DND-41 (cell line): ENCODE results near the gene RBMS1.

ENCODE experiments used
- ATAC-seq: fragments of 200-7000 bp; cut with Tn5 transposase; 3 replicates; pipeline ENCODE4 v1.9.1; 2021; ENCODE audit warnings: low read depth; ENCODE audit not compliant: insufficient read depth
- DNase-seq: peaks from one replicate; pipeline ENCODE4 v3.0.0-alpha.2; 2020
- H2AFZ ChIP-seq: 2 replicates; pipeline ENCODE4 v1.6.0; 2012; ENCODE audit warnings: low read depth, low read length
- H3K27ac ChIP-seq: 2 replicates; pipeline ENCODE4 v1.5.1; 2012; ENCODE audit warnings: low read length, inconsistent platforms
- H3K27me3 ChIP-seq: fragments of 200-600 bp; sonication (generic); 2 replicates; pipeline ENCODE4 v1.6.0; 2012; ENCODE audit warnings: low read length, mild to moderate bottlenecking, inconsistent platforms; ENCODE audit not compliant: insufficient read depth, poor library complexity
- H3K36me3 ChIP-seq: 2 replicates; pipeline ENCODE4 v1.5.1; 2012; ENCODE audit warnings: low read length, inconsistent platforms; ENCODE audit not compliant: insufficient read depth
- H3K4me1 ChIP-seq: 2 replicates; pipeline ENCODE4 v1.5.1; 2012; ENCODE audit warnings: mild to moderate bottlenecking, low read length; ENCODE audit not compliant: insufficient read depth
- H3K4me2 ChIP-seq: 2 replicates; pipeline ENCODE4 v1.6.0; 2012; ENCODE audit warnings: mild to moderate bottlenecking, moderate library complexity, low read length, inconsistent platforms; ENCODE audit not compliant: insufficient read depth
- H3K4me3 ChIP-seq, 2 experiments: fragments of 200-600 bp in 1 of 2; shearing (Covaris generic) in 1 of 2; 2 replicates each; pipeline ENCODE4 v1.5.1; 2012 to 2016; ENCODE audit warnings: inconsistent platforms in 2 of 2, low read length in 2 of 2, mild to moderate bottlenecking in 2 of 2, low read depth in 1 of 2, moderate library complexity in 1 of 2
- H3K79me2 ChIP-seq: 2 replicates; pipeline ENCODE4 v1.6.0; 2012; ENCODE audit warnings: low read length, inconsistent platforms; ENCODE audit not compliant: insufficient read depth
- H3K9ac ChIP-seq: 2 replicates; pipeline ENCODE4 v1.6.0; 2012; ENCODE audit warnings: low read depth, mild to moderate bottlenecking, inconsistent platforms, low read length, moderate library complexity
- H3K9me3 ChIP-seq: 2 replicates; pipeline ENCODE4 v1.5.1; 2012; ENCODE audit warnings: low read length, moderate library complexity, mild to moderate bottlenecking, inconsistent platforms; ENCODE audit not compliant: insufficient read depth, severe bottlenecking
- H4K20me1 ChIP-seq: 2 replicates; pipeline ENCODE4 v1.6.0; 2012; ENCODE audit warnings: low read length; ENCODE audit not compliant: insufficient read depth
- EZH2 ChIP-seq: IDR thresholded peaks from 3 replicates; pipeline ENCODE4 v1.6.1; 2012; ENCODE audit warnings: borderline replicate concordance, low read depth, mild to moderate bottlenecking, moderate library complexity, low read length, inconsistent platforms; ENCODE audit not compliant: severe bottlenecking
- TF ChIP-seq, protein P1 (sequence below): IDR thresholded peaks from 2 replicates; pipeline ENCODE4 v1.5.1; 2012; ENCODE audit warnings: borderline replicate concordance, low read length, moderate library complexity, mild to moderate bottlenecking; ENCODE audit not compliant: poor library complexity, severe bottlenecking; ENCODE audit errors: extremely low read depth

RBMS1 gene

DNA sequence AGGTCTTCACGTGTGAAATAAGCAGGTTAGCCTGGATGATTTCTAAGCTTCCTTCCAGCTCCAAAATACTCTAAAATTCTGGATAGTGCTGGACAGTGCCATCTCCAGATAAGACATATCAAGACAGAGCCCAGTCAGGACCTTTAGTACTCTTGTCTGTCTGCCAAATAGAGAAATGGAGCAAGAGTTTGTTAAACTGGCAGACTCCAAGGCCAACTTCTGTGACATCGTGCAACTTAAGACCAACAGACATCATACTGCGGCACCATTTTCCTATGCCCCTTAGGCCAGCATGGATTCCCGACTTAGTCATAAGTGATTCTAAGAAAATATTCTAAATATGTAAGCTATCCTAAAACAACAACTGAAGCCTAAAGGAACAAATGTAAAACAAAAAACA, 118.6 kb downstream of the RBMS1 start:
- H3K4me1 ChIP-seq = peaks cover 37% of the 10 kb centered on the region
- H3K4me3 ChIP-seq = no peak overlapping the region
- DNase-seq (no peak), ATAC-seq (no peak)
- no peaks in the 10 kb centered on the region for H3K36me3 ChIP-seq
- no peak overlapping the region for H2AFZ ChIP-seq
- H3K27me3 ChIP-seq = no peaks in the 10 kb centered on the region
- no peak overlapping the region for H3K9ac ChIP-seq
- peaks cover 21% of the 10 kb centered on the region; the same call in 1 of the 2 replicates for H4K20me1 ChIP-seq
- H3K79me2 ChIP-seq = peaks cover 82% of the 10 kb centered on the region
- TF ChIP-seq EZH2 = no peak
- TF ChIP-seq, protein P1, sequence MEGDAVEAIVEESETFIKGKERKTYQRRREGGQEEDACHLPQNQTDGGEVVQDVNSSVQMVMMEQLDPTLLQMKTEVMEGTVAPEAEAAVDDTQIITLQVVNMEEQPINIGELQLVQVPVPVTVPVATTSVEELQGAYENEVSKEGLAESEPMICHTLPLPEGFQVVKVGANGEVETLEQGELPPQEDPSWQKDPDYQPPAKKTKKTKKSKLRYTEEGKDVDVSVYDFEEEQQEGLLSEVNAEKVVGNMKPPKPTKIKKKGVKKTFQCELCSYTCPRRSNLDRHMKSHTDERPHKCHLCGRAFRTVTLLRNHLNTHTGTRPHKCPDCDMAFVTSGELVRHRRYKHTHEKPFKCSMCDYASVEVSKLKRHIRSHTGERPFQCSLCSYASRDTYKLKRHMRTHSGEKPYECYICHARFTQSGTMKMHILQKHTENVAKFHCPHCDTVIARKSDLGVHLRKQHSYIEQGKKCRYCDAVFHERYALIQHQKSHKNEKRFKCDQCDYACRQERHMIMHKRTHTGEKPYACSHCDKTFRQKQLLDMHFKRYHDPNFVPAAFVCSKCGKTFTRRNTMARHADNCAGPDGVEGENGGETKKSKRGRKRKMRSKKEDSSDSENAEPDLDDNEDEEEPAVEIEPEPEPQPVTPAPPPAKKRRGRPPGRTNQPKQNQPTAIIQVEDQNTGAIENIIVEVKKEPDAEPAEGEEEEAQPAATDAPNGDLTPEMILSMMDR = no peak
- no peaks in the 10 kb centered on the region for H3K9me3 ChIP-seq
- no peak overlapping the region for H3K4me2 ChIP-seq
- no peak overlapping the region; the same call in 1 of the 2 replicates for H3K27ac ChIP-seq

DNA sequence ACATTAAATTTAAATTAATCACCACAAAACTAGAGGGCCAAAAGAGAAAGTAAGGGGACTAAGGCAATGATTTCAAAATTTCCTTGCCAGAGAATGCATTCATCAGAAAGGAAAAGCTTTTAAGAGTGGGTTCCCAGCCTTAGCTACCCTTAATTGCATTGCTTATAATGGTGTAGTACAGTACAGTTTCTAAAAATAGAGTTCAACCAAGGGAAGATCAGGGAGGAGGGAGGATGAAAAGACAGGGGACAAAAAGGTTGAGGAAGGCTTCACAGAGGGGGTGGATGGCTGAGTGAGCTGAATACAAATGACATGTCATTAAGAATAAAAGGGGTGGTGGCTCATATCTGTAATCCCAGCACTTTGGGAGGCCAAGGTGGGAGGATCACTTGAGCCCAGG, 119.9 kb downstream of the RBMS1 start:
- no peaks in the 10 kb centered on the region for H3K36me3 ChIP-seq
- TF ChIP-seq, protein P1 = no peak
- no peak for TF ChIP-seq EZH2
- no peaks in the 10 kb centered on the region for H3K9me3 ChIP-seq
- no peak overlapping the region for H3K27ac ChIP-seq
- H4K20me1 ChIP-seq = peaks cover 21% of the 10 kb centered on the region; the same call in 1 of the 2 replicates
- H3K4me2 ChIP-seq = no peak overlapping the region
- H3K4me3 ChIP-seq = no peak overlapping the region
- DNase-seq (no peak), ATAC-seq (no peak)
- H2AFZ ChIP-seq = no peak overlapping the region
- peaks cover 40% of the 10 kb centered on the region for H3K4me1 ChIP-seq
- no peaks in the 10 kb centered on the region for H3K27me3 ChIP-seq
- no peak overlapping the region for H3K9ac ChIP-seq
- peaks cover 83% of the 10 kb centered on the region for H3K79me2 ChIP-seq

DNA sequence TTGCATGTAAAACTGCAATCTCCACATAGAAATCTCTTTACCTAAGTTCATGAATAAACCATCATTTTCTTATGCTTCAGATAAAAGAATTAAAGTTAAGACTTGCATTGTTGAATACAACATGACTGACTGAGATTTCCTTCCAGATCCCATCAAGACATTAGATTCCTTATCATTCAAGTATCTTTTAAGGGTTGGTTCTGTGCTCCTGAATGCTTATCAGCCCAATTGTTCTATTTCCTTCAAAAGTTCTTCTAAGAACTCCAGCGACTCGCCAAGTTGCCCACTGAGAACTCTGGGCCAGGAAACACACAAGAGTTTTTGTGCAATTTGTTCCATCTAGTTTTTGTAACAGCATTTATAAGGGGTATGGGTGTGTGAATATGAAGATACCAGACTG, 120.3 kb downstream of the RBMS1 start:
- TF ChIP-seq, protein P1 = no peak
- TF ChIP-seq EZH2 = no peak
- no peaks in the 10 kb centered on the region for H3K9me3 ChIP-seq
- H3K36me3 ChIP-seq = no peaks in the 10 kb centered on the region
- no peak overlapping the region for H3K9ac ChIP-seq
- no peaks in the 10 kb centered on the region for H3K27me3 ChIP-seq
- H3K4me2 ChIP-seq = no peak overlapping the region
- no peak for ATAC-seq
- no peak overlapping the region for H3K4me3 ChIP-seq
- H3K79me2 ChIP-seq = peaks cover 83% of the 10 kb centered on the region
- no peak for DNase-seq
- peaks cover 41% of the 10 kb centered on the region for H3K4me1 ChIP-seq
- H4K20me1 ChIP-seq = peaks cover 21% of the 10 kb centered on the region; the same call in 1 of the 2 replicates
- no peak overlapping the region for H3K27ac ChIP-seq
- no peak overlapping the region for H2AFZ ChIP-seq

DNA sequence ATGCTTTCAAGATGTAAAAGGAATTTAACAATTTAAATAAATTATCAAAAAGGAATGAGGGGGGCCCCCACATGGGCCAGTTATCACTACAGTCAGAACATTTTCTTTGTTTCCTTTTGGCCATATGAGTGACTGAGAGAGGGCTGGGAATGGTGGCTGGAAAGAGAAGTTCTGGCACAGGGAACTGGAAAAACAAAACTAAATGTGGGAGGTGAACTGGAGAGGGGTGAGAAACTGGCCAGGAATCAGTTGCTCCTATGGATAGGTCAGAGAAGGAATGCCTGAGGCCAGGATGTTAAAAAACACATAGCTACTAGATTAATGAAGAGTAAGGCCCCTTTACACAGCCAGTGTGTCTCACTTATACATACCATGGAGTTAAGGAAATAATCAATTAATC, 121.0 kb downstream of the RBMS1 start:
- no peak for ATAC-seq
- no peak for TF ChIP-seq EZH2
- TF ChIP-seq, protein P1 = no peak

More for the DNA sequence above, 121.0 kb downstream of the RBMS1 start:
- H3K27ac ChIP-seq = no peak overlapping the region
- no peak overlapping the region for H3K4me2 ChIP-seq
- no peak overlapping the region for H2AFZ ChIP-seq
- no peaks in the 10 kb centered on the region for H3K9me3 ChIP-seq
- H3K36me3 ChIP-seq = no peaks in the 10 kb centered on the region
- no peak for DNase-seq
- H3K79me2 ChIP-seq = peaks cover 83% of the 10 kb centered on the region
- H3K4me1 ChIP-seq = peaks cover 44% of the 10 kb centered on the region
- no peak overlapping the region for H3K9ac ChIP-seq
- H4K20me1 ChIP-seq = peaks cover 21% of the 10 kb centered on the region; the same call in 1 of the 2 replicates
- H3K4me3 ChIP-seq = no peak overlapping the region
- H3K27me3 ChIP-seq = no peaks in the 10 kb centered on the region
